Tibial nerve (tissue), 4 donors: Measurements from ENCODE around the gene NDC1. TPM values are rescaled to one million over a fixed set of nuclear protein-coding genes. Genes with fewer than 3 reads are reported as not detected.

ENCODE experiments used
- DNase-seq, 2 donors: peaks; one replicate each; pipeline ENCODE4 v3.0.0-alpha.2; 2019; ENCODE audit warnings: low spot score in 2 of 2
- H3K27ac ChIP-seq, 4 donors: fragments of 200-600 bp; sonication (generic) in 3 of 4; one replicate each; pipeline ENCODE4 v1.5.1; 2017 to 2019; ENCODE audit warnings: mild to moderate bottlenecking in 1 of 4
- H3K27me3 ChIP-seq, 2 donors: fragments of 200-600 bp; sonication (generic) in 1 of 2; one replicate each; pipeline versions ENCODE4 v1.5.1 to v1.6.0; 2017 to 2019
- H3K36me3 ChIP-seq, 3 donors: fragments of 200-600 bp; sonication (generic); one replicate each; pipeline ENCODE4 v1.5.1; 2018 to 2019
- H3K4me1 ChIP-seq, 4 donors: fragments of 200-600 bp; sonication (generic) in 3 of 4; one replicate each; pipeline ENCODE4 v1.5.1; 2017 to 2019
- H3K4me3 ChIP-seq, 4 donors: fragments of 200-600 bp; sonication (generic) in 3 of 4; one replicate each; pipeline ENCODE4 v1.5.1; 2017 to 2019; ENCODE audit warnings: mild to moderate bottlenecking in 1 of 4, moderate library complexity in 1 of 4
- H3K9me3 ChIP-seq, 4 donors: fragments of 200-600 bp; sonication (generic) in 3 of 4; one replicate each; pipeline ENCODE4 v1.5.1; 2017 to 2019
- EP300 ChIP-seq, 2 donors: sonication (generic); formaldehyde crosslinking; IDR thresholded peaks; one replicate each; pipeline ENCODE4 v1.6.1; 2017; ENCODE audit warnings: antibody characterized with exemption in 2 of 2, mild to moderate bottlenecking in 1 of 2
- POLR2A ChIP-seq, 2 donors: fragments of 450-650 bp; IDR thresholded peaks; one replicate each; pipeline ENCODE4 v1.6.1; 2017; ENCODE audit warnings: antibody characterized with exemption in 2 of 2, mild to moderate bottlenecking in 2 of 2, moderate library complexity in 2 of 2
- WGBS, 2 donors: methylation state at CpG; one replicate each; pipeline ENCODE4 v1.1.5; 2018; 5-methylcytosine and 5-hydroxymethylcytosine counted together
- total RNA-seq, 4 donors: library from RNA; depleted of rRNA; stranded (reverse); fragments of >200 nt; gene quantifications; one replicate each; pipeline ENCODE4 v1.1.0, GENCODE V29; 2016
- TF ChIP-seq, protein P1 (sequence below), 5 experiments: fragments of 200-600 bp in 3 of 5; fragments of 450-650 bp in 2 of 5; sonication (generic) in 3 of 5; IDR thresholded peaks; one replicate each; pipeline ENCODE4 v1.5.1; 2016 to 2019; ENCODE audit warnings: antibody characterized with exemption in 5 of 5, mild to moderate bottlenecking in 3 of 5, moderate library complexity in 2 of 5

The NDC1 gene
- total RNA-seq, 4 donors from 2014 or later = 8.0 to 13.5 (median 11.5) TPM

DNA sequence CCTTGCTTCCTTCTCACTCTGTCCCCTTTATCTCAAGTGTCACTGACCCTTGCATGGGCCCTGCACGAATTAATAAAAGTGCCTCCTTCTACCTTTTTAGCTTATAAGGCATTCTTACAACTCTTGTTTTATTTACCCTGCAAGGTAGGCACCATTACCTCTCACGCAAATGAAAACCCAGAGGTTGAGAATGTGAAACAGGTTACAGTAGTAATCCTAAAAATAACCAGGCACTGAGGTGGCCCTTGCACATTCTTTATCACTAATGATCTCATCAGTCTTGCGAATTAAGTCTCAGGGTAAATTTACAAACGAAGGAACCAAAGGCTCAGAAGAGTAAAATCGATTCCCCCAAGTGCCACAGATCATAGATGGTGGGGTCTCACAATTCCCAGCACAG lies 102.8 kb downstream of the NDC1 start:
- H3K4me1 ChIP-seq = peaks cover 0 to 24% (median 9%) of the 10 kb centered on the region in 4 donors
- no peak for DNase-seq
- H3K27me3 ChIP-seq = peaks cover 0 to 32% of the 10 kb centered on the region in 2 donors
- TF ChIP-seq POLR2A (IDR thresholded peaks at IDR 0.05) (no peak), EP300 (IDR thresholded peaks at IDR 0.05) (no peak)
- TF ChIP-seq, protein P1, sequence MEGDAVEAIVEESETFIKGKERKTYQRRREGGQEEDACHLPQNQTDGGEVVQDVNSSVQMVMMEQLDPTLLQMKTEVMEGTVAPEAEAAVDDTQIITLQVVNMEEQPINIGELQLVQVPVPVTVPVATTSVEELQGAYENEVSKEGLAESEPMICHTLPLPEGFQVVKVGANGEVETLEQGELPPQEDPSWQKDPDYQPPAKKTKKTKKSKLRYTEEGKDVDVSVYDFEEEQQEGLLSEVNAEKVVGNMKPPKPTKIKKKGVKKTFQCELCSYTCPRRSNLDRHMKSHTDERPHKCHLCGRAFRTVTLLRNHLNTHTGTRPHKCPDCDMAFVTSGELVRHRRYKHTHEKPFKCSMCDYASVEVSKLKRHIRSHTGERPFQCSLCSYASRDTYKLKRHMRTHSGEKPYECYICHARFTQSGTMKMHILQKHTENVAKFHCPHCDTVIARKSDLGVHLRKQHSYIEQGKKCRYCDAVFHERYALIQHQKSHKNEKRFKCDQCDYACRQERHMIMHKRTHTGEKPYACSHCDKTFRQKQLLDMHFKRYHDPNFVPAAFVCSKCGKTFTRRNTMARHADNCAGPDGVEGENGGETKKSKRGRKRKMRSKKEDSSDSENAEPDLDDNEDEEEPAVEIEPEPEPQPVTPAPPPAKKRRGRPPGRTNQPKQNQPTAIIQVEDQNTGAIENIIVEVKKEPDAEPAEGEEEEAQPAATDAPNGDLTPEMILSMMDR (IDR thresholded peaks at IDR 0.05) = no peak
- no peaks in the 10 kb centered on the region for H3K36me3 ChIP-seq
- no peak overlapping the region for H3K4me3 ChIP-seq
- H3K27ac ChIP-seq = no peak overlapping the region
- no peaks in the 10 kb centered on the region for H3K9me3 ChIP-seq
- 86 to 87% methylated on average over 5 of the region's 5 CpGs for WGBS, 2 donors

DNA sequence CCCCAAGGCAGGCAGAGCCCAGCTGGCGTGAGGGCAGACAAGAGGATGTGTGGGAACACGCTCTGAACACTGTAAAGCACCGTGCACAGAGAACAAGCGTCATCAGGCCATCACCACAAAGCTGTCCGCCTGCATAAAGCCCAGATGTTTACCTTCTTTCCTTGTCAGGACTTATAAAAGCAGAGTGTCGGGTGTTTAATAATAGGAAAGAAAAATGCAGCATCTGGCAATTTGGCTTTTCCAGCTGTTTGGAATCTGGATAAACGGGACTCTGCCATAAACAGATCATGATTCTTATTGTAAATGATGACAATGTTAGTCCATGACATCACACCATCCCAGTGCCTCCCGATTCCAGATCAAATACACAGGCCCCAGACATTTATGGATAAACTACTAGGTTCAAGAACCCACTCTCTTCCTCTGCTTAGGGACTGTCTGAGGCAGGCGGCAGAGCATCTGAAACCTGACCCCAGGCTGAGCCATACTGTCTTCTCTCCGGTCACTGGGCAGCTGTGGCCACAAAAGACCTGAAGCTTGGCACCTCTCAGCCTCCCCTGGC lies 103.4 kb downstream of the NDC1 start:
- TF ChIP-seq, protein P1 (IDR thresholded peaks at IDR 0.05) = no peak
- TF ChIP-seq POLR2A (IDR thresholded peaks at IDR 0.05) (no peak), EP300 (IDR thresholded peaks at IDR 0.05) (no peak)
- Histone ChIP-seq H3K27ac (no peak overlapping the region), H3K27me3 (peaks cover 0 to 27% of the 10 kb centered on the region in 2 donors), H3K9me3 (no peaks in the 10 kb centered on the region), H3K4me3 (no peak overlapping the region), H3K4me1 (peaks cover 0 to 20% (median 9%) of the 10 kb centered on the region in 4 donors), H3K36me3 (no peaks in the 10 kb centered on the region)
- 76 to 80% methylated on average over 10 of the region's 10 CpGs for WGBS, 2 donors
- DNase-seq = no peak

DNA sequence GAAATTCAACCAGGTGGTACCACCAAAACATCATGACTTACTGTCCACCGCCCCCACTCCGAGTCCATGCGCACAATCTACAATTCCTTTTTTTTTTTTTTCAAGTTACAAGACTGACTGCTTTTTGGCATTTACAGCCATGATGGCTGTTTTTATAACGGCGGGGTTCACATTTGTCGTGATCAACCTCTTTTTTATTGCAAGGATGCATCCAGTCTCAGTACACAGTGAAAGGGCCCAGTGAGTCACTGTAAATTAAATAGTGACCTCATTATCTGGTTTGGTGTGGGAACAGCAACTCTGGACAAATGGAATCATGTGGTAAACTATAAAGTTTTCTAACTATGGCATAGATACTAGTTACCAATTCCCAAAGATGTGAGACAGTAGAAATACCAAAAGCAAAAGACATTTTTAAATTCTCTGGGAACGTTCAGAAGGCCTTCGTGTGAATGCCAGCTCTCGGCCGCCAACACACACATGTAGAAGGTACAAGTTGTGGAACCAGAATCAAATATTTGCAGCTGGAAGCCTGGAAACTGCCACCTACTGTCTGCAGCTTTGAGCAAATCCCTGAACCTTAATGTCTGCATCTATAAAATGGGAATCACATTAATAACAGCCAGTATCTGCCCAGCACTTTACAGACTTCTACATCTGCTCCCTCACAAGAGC lies 104.0 kb downstream of the NDC1 start:
- TF ChIP-seq POLR2A (IDR thresholded peaks at IDR 0.05) = no peak
- TF ChIP-seq EP300 (IDR thresholded peaks at IDR 0.05) = no peak
- TF ChIP-seq, protein P1 (IDR thresholded peaks at IDR 0.05) = no peak
- Histone ChIP-seq H3K4me1 (peaks cover 0 to 16% (median 9%) of the 10 kb centered on the region in 4 donors), H3K9me3 (no peaks in the 10 kb centered on the region), H3K27me3 (peaks cover 0 to 23% of the 10 kb centered on the region in 2 donors), H3K4me3 (no peak overlapping the region), H3K36me3 (no peaks in the 10 kb centered on the region), H3K27ac (no peak overlapping the region)
- 78 to 80% methylated on average over 10 of the region's 10 CpGs for WGBS, 2 donors
- DNase-seq = no peak

DNA sequence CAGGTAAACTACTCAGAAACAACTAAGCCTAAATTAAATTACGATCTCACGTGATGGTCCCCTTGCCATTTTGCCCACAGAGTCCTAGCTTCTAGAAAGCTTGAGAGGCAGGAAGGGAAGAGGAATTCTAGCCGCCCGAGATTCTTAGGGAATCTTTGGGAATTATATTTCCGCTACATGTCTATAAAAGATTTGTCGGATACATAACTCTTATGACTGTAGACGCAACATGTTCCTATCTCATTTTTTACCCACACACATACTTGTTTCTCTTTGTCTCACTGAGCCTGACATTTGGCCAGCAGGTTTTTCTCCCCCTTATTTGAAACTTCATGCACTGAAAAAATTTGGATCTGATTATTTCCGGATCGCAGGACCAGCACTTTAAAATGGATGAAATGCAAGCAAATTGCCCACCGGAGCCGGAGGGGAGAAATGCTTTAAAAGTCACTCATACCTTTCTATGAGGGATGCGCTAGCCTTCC lies 104.6 kb downstream of the NDC1 start:
- Histone ChIP-seq H3K4me3 (no peak overlapping the region), H3K4me1 (peaks cover 0 to 12% (median 6%) of the 10 kb centered on the region in 4 donors), H3K9me3 (no peaks in the 10 kb centered on the region), H3K27me3 (peaks cover 0 to 20% of the 10 kb centered on the region in 2 donors), H3K36me3 (no peaks in the 10 kb centered on the region), H3K27ac (no peak overlapping the region)
- TF ChIP-seq EP300 (IDR thresholded peaks at IDR 0.05) (no peak), POLR2A (IDR thresholded peaks at IDR 0.05) (no peak)
- TF ChIP-seq, protein P1 (IDR thresholded peaks at IDR 0.05) = no peak
- no peak for DNase-seq
- 87 to 91% methylated on average over 12 of the region's 12 CpGs for WGBS, 2 donors

DNA sequence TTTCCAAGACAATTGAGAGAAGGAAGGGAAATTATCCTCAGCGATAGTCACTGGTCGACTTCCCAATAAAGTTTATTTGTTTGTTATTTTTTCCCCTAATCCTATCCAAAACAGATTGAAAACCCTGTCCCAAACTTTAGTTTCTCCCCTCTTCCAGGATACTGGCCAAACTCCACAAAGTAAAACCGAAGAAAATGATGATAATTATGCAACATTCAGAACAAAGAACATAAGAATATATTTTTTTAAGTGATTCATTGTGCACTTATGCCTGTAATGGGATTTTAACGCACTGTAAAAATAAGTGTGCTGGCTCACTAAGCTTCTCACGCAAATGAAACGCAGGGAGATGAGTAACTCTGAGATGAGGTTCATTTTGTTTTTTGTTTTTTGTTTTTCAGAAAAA lies 105.2 kb downstream of the NDC1 start:
- no peaks in the 10 kb centered on the region for H3K9me3 ChIP-seq

More for the DNA sequence above, 105.2 kb downstream of the NDC1 start:
- DNase-seq = no peak
- H3K4me3 ChIP-seq = no peak overlapping the region
- peaks cover 0 to 14% of the 10 kb centered on the region in 2 donors for H3K27me3 ChIP-seq
- no peaks in the 10 kb centered on the region for H3K36me3 ChIP-seq
- TF ChIP-seq, protein P1 (IDR thresholded peaks at IDR 0.05) = no peak
- TF ChIP-seq EP300 (IDR thresholded peaks at IDR 0.05) (no peak), POLR2A (IDR thresholded peaks at IDR 0.05) (no peak)
- peaks cover 0 to 6% (median under 1%) of the 10 kb centered on the region in 4 donors for H3K4me1 ChIP-seq
- 43% methylated on average over 6 of the region's 6 CpGs for WGBS, 2 donors
- no peak overlapping the region for H3K27ac ChIP-seq
